ENCODE results near the gene MEOX1. TPM values are rescaled to one million over a fixed set of nuclear protein-coding genes. Genes with fewer than 3 reads are reported as not detected.

The MEOX1 gene
- total and polyA plus RNA-seq, 2 donors (not counting 1 experiment from before 2014, with no cell fraction given), result not detected

GRCh38 chr17:43591001-43591400 is 70.7 kb downstream of the MEOX1 start:
- TF ChIP-seq CTCF (IDR thresholded peaks at IDR 0.05) (no peak), EZH2 (IDR thresholded peaks at IDR 0.05; ENCODE audit: borderline replicate concordance, insufficient read depth, low read depth, low read length, poor library complexity, severe bottlenecking) (no peak)
- Histone ChIP-seq H3K27ac (ENCODE audit: low read length in 2 of 2) (no peak overlapping the region), H2AFZ (ENCODE audit: insufficient read depth, low read depth, low read length, poor library complexity, severe bottlenecking) (no peak overlapping the region), H3K9me3 (ENCODE audit: control extremely low read depth in 1 of 3, control insufficient read depth in 2 of 3, insufficient read depth in 1 of 3, low read length in 2 of 3) (peaks cover 0 to 8% (median 4%) of the 10 kb centered on the region in 3 donors), H3K9ac (ENCODE audit: low read length) (no peak overlapping the region), H3K36me3 (replicated peaks in 1 of 2; ENCODE audit: control extremely low read depth in 1 of 2, control insufficient read depth in 1 of 2, extremely low read depth in 1 of 2, insufficient read depth in 2 of 2, low read length in 1 of 2) (no peaks in the 10 kb centered on the region), H4K20me1 (ENCODE audit: control insufficient read depth, insufficient read depth, low read length, poor library complexity, severe bottlenecking) (no peaks in the 10 kb centered on the region), H3K4me1 (ENCODE audit: control insufficient read depth in 2 of 2, insufficient read depth in 2 of 2, low read length in 2 of 2) (no peaks in the 10 kb centered on the region), H3K79me2 (ENCODE audit: control insufficient read depth, insufficient read depth, low read length) (no peaks in the 10 kb centered on the region), H3K4me3 (ENCODE audit: control extremely low read depth in 1 of 5, extremely low read depth in 1 of 5, insufficient read depth in 1 of 5, low read depth in 2 of 5, low read length in 4 of 5) (no peak overlapping the region), H3K27me3 (replicated peaks in 1 of 4; ENCODE audit: control extremely low read depth in 1 of 4, control insufficient read depth in 3 of 4, insufficient read depth in 4 of 4, low read length in 3 of 4) (no peaks in the 10 kb centered on the region), H3K4me2 (replicated peaks; ENCODE audit: low read depth, low read length, poor library complexity, severe bottlenecking) (no peak overlapping the region)
- H3K27me3 Mint-ChIP-seq, result peaks cover 7% of the 10 kb centered on the region
- ChIA-PET CTCF (interaction anchor here (0.6 to 1.9 kb wide), 6 partner anchors 12 to 372 kb away, joined by 3 to 6 read pairs (median 3); no protein-coding TSS in a partner anchor), POLR2A (no interaction called here)
- ATAC-seq (ENCODE audit: low read depth) (no peak), DNase-seq (no peak)
- peaks cover 5% of the 10 kb centered on the region for H3K4me1 Mint-ChIP-seq
- intact Hi-C loops (cut with micrococcal nuclease), result no loop called here
- no peaks in the 10 kb centered on the region for H3K9me3 Mint-ChIP-seq (ENCODE audit: insufficient read depth)
- H3K4me3 Mint-ChIP-seq, result no peak overlapping the region
- 100% methylated on average over 1 of the region's 3 CpGs for WGBS (ENCODE audit: insufficient coverage)
- H3K27ac Mint-ChIP-seq, result no peak overlapping the region

Small RNA genes within 50 kb of the gene (small RNA-seq; reads per million reads assigned to genes)
- gene RF00017 (ENCODE audit: insufficient read length, low read depth, low replicate concordance), result not detected

Other genes with a start within 250 kb of the MEOX1 start
- 63.3 and 64.4 TPM in 2 replicates for gene DHX8, start 177.9 kb downstream of the MEOX1 start, total RNA-seq
- gene DHX8, start 177.9 kb downstream of the MEOX1 start, polyA plus RNA-seq, result 17.9 and 30.2 TPM in 2 replicates
- gene ETV4, start 115.6 kb downstream of the MEOX1 start, total RNA-seq, result not detected in 2 replicates
- gene ETV4, start 115.6 kb downstream of the MEOX1 start, polyA plus RNA-seq, result not detected in 2 replicates
- not detected in 2 replicates for gene SOST, start 96.9 kb upstream of the MEOX1 start, total RNA-seq
- gene SOST, start 96.9 kb upstream of the MEOX1 start, polyA plus RNA-seq, result not detected in 2 replicates
- 17.8 and 18.2 TPM in 2 replicates for gene DUSP3, start 117.1 kb upstream of the MEOX1 start, total RNA-seq
- gene DUSP3, start 117.1 kb upstream of the MEOX1 start, polyA plus RNA-seq, result 8.9 and 13.7 TPM in 2 replicates
- not detected in 2 replicates for gene CFAP97D1, start 118.5 kb upstream of the MEOX1 start, total RNA-seq
- 0.01 and 0.04 TPM in 2 replicates for gene CFAP97D1, start 118.5 kb upstream of the MEOX1 start, polyA plus RNA-seq
- gene MPP3, start 171.2 kb upstream of the MEOX1 start, total RNA-seq, result not detected in 2 replicates
- 0.16 TPM in 1 of 2 replicates, not detected in the other for gene MPP3, start 171.2 kb upstream of the MEOX1 start, polyA plus RNA-seq
- gene CD300LG, start 185.3 kb upstream of the MEOX1 start, total RNA-seq, result not detected in 2 replicates
- not detected in 2 replicates for gene CD300LG, start 185.3 kb upstream of the MEOX1 start, polyA plus RNA-seq
- not detected in 2 replicates for gene MPP2, start 245.6 kb upstream of the MEOX1 start, total RNA-seq
- 0.10 and 0.15 TPM in 2 replicates for gene MPP2, start 245.6 kb upstream of the MEOX1 start, polyA plus RNA-seq